GM13977 (cell line): ENCODE results near the gene DEDD2.
"Not testable (repeated sequence)": the region's sequence is repeated elsewhere in the genome, so short reads cannot be mapped to it uniquely, and the experiment has no call there.

Experiments
- DNase-seq: peaks from one replicate; pipeline ENCODE4 v3.0.0; 2012; ENCODE audit warnings: low spot score
- CTCF ChIP-seq: IDR thresholded peaks from 2 replicates; pipeline ENCODE4 v1.5.1; 2012; ENCODE audit warnings: mild to moderate bottlenecking, control low read depth; ENCODE audit not compliant: insufficient read depth; ENCODE audit errors: extremely low read depth, missing control alignments
- in situ Hi-C: fragments of 300-500 bp; cut with MboI; formaldehyde crosslinking; loops from one replicate; pipeline ENCODE4 v1.12.0; 2022; ENCODE audit warnings: low sequenced_read_pairs, low pct_unique_long_range_greater_than_20kb, mixed read lengths, inconsistent platforms; ENCODE audit not compliant: unreplicated experiment

Gene DEDD2

GRCh38 chr19:42217520-42218437 is at the start of gene DEDD2:
TSS of gene DEDD2 (minus strand) at chr19:42217677. CDS start at chr19:42217007, 670 bp downstream.
- in situ Hi-C loops, result no loop called here
- peak; percentile 98 for DNase-seq
- TF ChIP-seq CTCF, result no peak

- DNase-seq, in situ Hi-C loops: not testable (repeated sequence)
Observed at GRCh38 chr19:42266928-42267603, 49.6 kb upstream of the DEDD2 start.

GRCh38 chr19:42266105-42266504 is 48.6 kb upstream of the DEDD2 start:
- DNase-seq, in situ Hi-C loops: not testable (repeated sequence)

- no peak for DNase-seq
- in situ Hi-C loops, result no loop called here
- TF ChIP-seq CTCF, result no peak
Observed at GRCh38 chr19:42261763-42262162, 44.3 kb upstream of the DEDD2 start.

GRCh38 chr19:42257842-42258241 is 40.4 kb upstream of the DEDD2 start:
- in situ Hi-C loops, DNase-seq: not testable (repeated sequence)

GRCh38 chr19:42255766-42256745 is 38.6 kb upstream of the DEDD2 start:
- no peak for DNase-seq
- TF ChIP-seq CTCF, result no peak
- in situ Hi-C loops, result no loop called here

- TF ChIP-seq CTCF, result no peak
- in situ Hi-C loops, result no loop called here
- peak; percentile 99 for DNase-seq
Observed at GRCh38 chr19:42254850-42255765, 37.6 kb upstream of the DEDD2 start, which contains the start of gene ERF. TSS of gene ERF (minus strand) at chr19:42255128. CDS start at chr19:42254999, 129 bp downstream.
